IPS-NIHi7 (cell line): ENCODE data around the gene CHSY1.
A peak's percentile ranks its signal among the peaks of the same experiment; 100 is the strongest.

Experiments
- DNase-seq: peaks from one replicate; pipeline ENCODE4 v3.0.0; 2012; ENCODE audit warnings: mixed read lengths; ENCODE audit errors: extremely low spot score

Gene CHSY1

DNA sequence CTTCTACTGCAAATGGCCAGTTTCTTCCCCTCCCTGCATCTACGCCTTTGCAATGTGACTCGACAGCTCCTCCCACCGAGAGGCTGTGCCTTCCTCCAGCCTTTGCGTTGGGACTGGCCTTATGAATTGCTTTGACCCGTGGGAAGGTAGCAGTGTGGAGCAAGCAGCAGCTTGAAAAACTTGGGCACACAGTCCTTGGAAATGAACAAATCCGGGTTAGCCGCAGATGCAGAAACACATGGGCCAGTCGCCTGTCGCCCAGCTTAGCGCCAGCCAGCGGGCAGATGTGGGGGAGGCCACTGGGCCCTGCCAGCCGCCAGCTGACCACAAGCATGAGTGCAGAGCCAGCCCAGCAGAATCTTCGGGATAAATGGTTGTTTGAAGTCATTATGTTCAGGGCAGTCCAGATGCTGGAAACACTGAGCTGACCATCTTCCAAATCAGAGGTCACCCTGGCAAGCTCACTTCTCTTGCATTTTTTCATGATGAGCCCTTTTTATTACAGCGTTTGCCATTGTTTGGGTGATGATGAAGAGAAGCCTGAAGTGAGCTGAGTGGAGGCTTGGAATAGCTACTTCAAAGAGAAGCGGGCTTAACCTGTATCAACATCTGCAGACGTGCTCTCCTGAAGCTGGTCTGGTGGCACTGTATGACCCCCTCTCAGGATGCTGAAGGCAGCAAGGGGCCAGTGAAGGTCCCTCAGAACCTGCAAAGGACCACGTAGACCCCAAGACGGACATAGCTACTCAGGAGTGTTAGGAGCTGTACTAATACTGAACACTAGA is 15.7 kb upstream of the CHSY1 start:
- DNase-seq = peak; percentile 64

GRCh38 chr15:101266787-101267186 is 14.9 kb upstream of the CHSY1 start:
- no peak for DNase-seq

DNA sequence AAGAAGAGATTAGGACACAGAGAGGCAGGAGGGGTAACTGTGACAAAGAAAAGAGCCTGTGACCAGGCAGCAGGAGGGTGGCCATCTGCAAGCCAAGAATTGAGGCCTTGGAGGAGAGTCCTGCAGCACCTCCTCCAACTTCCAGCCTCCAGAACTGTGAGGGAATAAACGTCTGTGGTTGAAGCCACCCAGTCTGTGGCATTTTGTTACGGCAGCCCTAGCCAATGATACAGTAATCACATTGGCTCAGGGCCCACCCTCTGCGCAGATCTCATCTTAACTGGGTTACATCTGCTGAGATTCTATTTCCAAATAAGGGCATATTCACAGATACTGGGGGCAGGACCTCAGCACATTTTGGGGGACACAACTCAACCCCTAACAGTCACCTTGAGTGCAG is 14.2 kb upstream of the CHSY1 start:
- no peak for DNase-seq

DNA sequence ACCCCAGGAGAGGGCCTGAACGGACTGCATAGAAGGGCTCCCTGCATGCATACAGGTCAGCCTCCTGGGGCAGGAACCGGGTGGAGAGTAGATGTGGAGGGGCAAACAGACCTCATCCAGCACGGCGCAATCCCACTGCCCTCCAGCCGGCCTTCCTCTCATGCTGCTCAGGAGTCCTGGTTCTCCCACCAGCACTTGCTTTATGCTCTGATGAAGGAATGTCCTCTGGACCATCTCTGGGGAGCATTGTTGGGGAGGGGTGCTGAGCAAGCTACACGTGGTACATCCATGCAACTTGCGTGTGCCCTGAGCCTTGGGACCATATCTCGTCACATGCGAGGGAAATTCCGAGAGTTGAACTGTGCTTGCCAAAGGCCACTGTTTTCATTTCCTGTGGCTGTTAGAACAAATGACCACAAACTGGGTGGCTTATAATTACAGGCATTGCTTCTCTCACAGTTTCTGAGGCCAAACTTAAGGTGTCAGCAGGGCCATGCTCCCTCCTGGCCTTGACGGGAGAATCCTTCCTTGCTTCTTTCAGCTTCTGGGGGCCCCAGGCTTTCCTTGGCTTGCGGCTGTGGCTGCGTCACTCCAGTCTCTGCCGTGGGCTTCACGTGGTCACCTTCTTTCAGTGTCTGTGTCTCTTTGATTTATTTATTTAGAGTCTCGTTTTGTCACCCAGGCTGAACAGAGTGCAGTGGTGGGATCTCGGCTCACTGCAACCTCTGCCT is 13.2 kb upstream of the CHSY1 start:
- no peak for DNase-seq

GRCh38 chr15:101264011-101264410 is 12.2 kb upstream of the CHSY1 start:
- DNase-seq = no peak

- DNase-seq = no peak
These were observed 10.7 kb upstream of the CHSY1 start for GRCh38 chr15:101262551-101262950.

DNA sequence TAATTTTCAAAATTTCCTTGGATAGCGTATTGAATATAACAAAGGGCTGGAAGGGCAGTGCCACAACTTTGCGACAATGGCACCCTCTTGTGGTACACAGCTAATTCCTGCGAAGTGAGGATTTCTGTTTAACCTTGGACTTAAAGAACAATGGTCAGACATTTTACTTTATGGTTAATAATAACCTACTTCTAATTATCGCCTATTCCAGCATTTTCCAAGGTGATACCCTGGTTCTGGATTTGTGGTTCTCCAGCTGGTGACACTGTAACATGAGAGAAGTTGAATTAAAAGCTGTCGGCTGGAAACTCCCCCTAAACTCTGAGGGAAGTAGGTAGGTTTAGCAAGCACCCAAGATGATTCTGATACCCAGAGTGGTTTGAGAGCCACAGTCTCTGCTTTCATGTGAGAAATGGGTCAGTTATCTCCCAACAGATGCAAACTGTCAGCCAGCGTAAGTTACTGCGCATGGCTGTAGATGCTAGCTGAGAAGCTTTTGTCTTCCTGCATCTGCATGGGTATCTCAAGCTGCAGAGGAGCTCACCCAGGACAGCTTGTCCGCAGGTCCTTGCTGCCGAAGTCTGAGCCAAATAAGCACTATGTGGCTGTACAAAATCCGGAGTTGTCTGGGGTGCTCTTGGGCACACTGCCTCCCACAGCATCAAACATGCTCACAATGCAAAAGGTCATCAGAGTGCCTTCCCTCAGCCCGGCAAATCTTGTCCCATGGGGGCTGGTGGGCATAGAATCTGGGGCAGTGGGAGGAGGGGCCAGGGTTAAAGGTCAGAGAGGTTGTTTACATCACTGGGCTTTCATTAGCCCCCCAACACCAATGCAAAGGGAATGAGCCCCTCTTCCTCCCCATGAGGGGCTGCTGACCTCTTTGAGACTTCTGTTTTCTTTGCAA is 6.6 kb upstream of the CHSY1 start:
- peak; percentile 45 for DNase-seq

DNA sequence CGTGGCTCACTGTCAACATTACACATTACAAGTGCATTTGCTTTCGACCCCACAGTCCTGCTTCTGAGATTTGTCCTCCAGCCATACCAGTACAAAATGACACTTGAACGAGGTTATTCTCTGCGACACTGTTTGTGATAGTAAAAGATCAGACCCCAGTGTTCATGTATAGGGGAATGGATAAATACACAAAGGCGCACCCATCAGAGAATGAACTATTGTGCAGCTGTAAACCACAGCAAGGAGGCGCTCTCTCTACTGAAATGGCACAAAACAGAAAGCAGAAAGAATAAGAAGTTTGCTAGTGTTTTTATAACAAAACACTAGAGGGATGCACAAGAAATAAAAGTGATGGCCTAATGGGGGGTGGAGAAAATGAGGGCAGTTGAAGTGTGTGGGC is 4.9 kb upstream of the CHSY1 start:
- DNase-seq = no peak

- no peak for DNase-seq
These were observed 3.9 kb upstream of the CHSY1 start for GRCh38 chr15:101255615-101256241.

GRCh38 chr15:101255051-101255395 is 3.2 kb upstream of the CHSY1 start:
- no peak for DNase-seq

DNA sequence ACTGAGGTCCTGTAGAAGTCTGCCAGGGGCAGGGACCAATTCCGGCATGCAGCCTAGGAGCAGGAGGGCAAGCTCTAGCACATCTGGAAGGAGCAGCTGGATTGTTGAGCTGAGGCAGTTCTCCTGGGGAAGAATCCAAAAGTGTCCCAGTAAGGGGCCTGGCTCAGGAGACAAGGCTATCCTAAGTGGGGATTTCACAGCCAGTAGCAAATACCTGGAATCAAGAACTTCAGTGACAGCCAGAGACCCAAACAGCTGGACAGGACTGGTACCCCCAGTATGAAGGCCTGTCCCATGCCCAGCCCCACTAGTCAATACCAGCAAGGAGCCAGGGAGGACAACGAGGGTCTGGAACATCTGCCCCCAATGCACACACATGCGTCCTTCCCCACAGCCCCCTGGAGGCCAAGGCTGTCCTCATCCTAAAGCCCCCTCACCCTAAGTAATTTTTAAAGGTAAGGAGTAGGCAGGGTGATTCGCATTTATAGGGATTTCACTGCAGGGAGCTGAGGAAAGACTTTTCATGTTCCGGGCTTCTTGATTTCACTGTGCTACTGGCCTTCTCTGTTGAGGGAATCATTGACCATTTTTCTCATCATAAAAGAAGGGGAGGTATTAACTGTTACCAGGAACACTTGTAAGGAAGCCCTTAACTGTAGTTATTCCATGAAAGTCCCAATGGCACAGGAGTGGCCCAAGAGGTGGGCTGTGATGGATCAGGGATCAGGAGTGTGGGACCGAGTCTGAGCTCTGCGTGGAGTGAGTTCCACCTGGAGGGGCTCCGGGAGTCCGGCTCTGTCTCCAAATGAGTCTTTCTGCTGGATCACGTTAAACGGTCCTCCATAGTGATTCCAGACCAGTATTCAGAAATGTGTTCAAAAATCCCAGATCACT is 2.6 kb upstream of the CHSY1 start:
- no peak for DNase-seq

GRCh38 chr15:101252836-101253235 is 988 bp upstream of the CHSY1 start:
- no peak for DNase-seq

DNA sequence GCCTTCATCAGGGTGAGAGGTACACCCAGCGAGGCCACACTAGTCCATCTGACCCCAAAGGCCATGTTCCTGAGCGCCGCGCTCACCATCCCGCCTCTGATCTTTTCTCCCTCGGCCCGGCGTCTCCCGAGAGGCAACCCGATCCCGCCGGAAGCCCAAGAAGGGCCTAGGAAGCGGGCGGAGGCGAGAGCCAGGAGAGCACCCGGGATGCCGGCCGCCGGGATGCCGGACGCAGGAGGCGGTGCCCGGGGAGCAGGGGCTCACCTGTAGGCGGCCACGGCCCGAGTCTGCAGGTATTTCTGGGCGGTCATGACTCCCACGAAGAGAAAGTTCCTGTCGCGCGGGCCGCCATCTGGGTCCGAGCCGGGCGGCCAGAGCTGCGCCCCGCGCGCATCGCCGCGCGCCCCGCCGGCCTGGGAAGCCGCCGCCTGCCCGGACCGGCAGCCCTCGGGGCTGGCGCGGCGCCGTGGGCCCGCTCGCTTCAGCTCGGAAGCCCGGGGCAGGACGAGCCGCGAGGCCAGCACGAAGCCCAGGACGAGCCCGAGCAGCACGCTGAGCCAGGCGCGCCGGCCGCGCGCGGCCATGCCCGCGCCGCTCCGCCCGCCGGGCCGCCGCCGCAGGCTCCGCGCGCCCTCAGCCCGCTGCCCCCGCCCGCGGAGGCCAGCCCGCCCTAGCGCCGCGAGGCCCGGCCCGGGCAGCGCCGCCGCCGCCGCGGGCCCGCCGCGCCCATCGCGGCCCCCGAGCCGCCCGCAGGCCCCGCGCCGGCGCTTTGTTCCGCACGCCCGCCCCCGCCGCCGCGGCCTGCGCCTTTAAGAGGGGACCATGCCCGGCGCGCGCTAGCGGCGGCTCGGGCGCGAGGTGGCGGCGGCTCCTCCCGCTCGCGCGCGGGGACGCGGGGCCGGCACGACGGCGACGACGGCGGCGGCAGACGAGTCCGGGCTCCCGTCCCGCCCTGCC is 697 bp downstream of the CHSY1 start:
- peak; percentile 53 for DNase-seq

- no peak for DNase-seq
These were observed 1.5 kb downstream of the CHSY1 start for GRCh38 chr15:101250341-101250831.

DNA sequence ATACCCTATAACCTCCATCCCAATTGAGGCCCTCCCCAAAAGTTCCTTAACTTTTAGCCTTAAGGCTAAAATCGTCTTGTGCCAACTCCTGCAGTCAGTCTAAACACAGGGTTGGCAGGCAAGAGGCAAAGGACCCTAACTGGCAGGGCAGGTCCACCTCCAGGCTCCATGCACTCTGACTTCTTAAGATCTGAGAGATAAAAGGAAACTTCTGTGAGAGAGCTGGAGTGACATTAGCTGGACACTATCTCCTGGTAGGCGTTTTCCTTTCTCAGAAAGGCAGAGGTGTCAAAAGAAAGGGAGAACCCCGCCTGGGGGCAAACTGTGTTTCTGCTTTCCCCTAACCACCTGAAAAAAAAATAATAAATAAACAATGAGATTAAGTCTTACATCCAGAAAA is 3.6 kb downstream of the CHSY1 start:
- DNase-seq = no peak

- DNase-seq = no peak
These were observed 4.8 kb downstream of the CHSY1 start for GRCh38 chr15:101246824-101247745.

GRCh38 chr15:101246391-101246790 is 5.5 kb downstream of the CHSY1 start:
- no peak for DNase-seq

DNA sequence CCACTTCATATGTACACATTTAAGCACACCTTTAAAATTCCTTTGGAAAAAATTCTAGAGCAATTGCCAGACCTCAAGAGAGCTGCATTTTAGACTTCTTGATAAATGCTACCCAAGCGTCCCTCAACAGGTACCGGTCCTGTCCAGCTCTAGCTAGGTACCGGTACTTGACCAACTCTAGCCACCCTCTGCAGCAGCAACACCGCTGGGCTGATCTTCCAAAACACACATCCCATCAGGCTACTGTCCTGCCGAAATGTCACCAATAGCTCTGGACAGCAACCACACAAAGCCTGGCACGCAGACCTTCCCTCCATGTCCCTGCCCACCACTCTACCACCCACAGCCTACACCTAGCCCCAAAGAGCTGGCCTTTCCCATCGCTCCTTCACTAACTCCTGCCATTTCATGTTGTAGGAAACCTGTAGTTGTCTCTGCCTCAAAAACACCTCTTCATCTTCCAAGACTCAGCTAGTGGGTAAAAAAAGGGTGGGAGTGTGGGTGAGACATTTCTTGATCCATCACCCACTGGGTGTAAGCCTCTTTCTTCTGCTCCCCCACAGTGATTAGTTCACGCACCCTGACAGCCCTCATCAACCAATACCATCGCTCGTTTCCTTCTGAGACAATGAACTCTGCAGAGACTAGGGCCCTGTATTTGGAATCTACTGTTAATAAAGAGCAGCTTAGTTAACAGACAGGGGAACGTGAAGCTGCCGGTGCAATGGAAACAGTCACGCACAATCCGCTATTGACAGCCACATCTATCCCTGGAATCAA is 6.8 kb downstream of the CHSY1 start:
- DNase-seq = no peak
